ENCODE data around the gene F11.

F11 gene

GRCh38 chr4:186265683-186266652, at the start of gene F11:
F11 (plus strand) TSS chr4:186266189; CDS start chr4:186267137, 948 bp downstream.
- no peak for TF ChIP-seq CTCF (IDR thresholded peaks at IDR 0.05; ENCODE audit: low read depth, low read length, missing control alignments)
- no peak for DNase-seq (ENCODE audit: low read depth)
- H3K4me3 ChIP-seq (ENCODE audit: low read depth, low read length), result no peak within 1 kb of the TSS

- no peak for DNase-seq (ENCODE audit: low read depth)
- no peak for TF ChIP-seq CTCF (IDR thresholded peaks at IDR 0.05; ENCODE audit: low read depth, low read length, missing control alignments)
- H3K4me3 ChIP-seq (ENCODE audit: low read depth, low read length), result no peak overlapping the region
These were observed 49.4 kb upstream of the F11 start for GRCh38 chr4:186216465-186217024.

- no peak for DNase-seq (ENCODE audit: low read depth)
- no peak overlapping the region for H3K4me3 ChIP-seq (ENCODE audit: low read depth, low read length)
- TF ChIP-seq CTCF (IDR thresholded peaks at IDR 0.05; ENCODE audit: low read depth, low read length, missing control alignments), result no peak
These were observed 48.2 kb upstream of the F11 start for GRCh38 chr4:186217733-186218293.

- DNase-seq (ENCODE audit: low read depth), result no peak
- TF ChIP-seq CTCF (IDR thresholded peaks at IDR 0.05; ENCODE audit: low read depth, low read length, missing control alignments), result no peak
- H3K4me3 ChIP-seq (ENCODE audit: low read depth, low read length), result no peak overlapping the region
These were observed 44.4 kb upstream of the F11 start for GRCh38 chr4:186221624-186222023.

GRCh38 chr4:186225848-186226247, 40.1 kb upstream of the F11 start:
- TF ChIP-seq CTCF (IDR thresholded peaks at IDR 0.05; ENCODE audit: low read depth, low read length, missing control alignments), result no peak
- H3K4me3 ChIP-seq (ENCODE audit: low read depth, low read length), result no peak overlapping the region
- DNase-seq (ENCODE audit: low read depth), result no peak

GRCh38 chr4:186226521-186227189, 39.3 kb upstream of the F11 start:
- no peak overlapping the region for H3K4me3 ChIP-seq (ENCODE audit: low read depth, low read length)
- TF ChIP-seq CTCF (IDR thresholded peaks at IDR 0.05; ENCODE audit: low read depth, low read length, missing control alignments), result no peak
- no peak for DNase-seq (ENCODE audit: low read depth)
